CD4-positive, alpha-beta T cell treated with Interleukin-10 for 1 hour (primary cell): ENCODE data around the gene ZNF292.
"Not testable (repeated sequence)": the region's sequence is repeated elsewhere in the genome, so short reads cannot be mapped to it uniquely, and the experiment has no call there.

Experiments
- DNase-seq: peaks from one replicate; pipeline ENCODE4 v3.0.0-alpha.2; 2020

Gene ZNF292

DNA sequence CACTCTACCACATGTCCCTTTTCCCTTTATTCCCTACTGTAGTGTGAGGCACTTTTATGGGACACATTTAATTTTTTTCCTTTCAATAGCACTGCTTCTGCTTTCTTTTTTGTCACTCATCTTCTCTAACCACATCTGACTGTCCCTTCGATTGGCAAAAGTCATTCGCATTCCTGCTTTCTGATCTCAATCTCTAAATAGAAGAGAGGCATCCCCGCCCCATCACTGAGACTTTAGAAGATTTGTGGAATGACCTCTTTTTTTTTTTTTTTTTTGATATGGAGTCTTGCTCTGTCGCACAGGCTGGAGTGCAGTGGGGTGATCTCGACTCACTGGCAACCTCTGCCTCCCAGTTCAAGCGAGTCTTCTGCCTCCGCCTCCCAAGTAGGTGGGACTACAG, 9.1 kb downstream of the ZNF292 start:
- no peak for DNase-seq

- DNase-seq: no peak
These were observed 9.8 kb downstream of the ZNF292 start for GRCh38 chr6:87165185-87165584.

- DNase-seq: no peak
These were observed 16.7 kb downstream of the ZNF292 start for GRCh38 chr6:87171938-87172633.

DNA sequence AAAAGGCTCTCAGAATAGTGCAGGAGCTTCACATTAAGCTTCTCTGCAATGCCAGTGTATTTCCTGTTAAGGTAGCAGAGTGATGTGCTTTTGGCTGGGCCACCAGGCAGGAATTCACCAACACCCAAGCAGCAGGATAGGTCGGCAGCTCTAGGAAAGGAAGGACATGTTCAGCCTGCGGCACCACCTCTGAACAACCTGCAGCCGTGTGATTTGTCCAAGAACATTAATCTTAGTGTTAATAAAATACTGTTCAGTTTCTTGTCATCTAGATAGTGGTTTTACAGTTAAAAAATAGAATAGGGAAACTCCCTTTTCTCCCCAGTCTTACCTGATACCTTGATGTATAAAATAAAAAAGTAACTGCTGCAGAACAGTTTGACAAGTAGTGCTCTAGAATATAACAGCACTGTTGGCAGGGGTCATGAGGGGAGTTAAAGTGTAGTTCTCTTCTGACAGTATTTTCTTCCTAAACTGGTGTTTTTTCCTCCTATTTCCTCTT, 18.8 kb downstream of the ZNF292 start:
- DNase-seq: peak; percentile 14

DNA sequence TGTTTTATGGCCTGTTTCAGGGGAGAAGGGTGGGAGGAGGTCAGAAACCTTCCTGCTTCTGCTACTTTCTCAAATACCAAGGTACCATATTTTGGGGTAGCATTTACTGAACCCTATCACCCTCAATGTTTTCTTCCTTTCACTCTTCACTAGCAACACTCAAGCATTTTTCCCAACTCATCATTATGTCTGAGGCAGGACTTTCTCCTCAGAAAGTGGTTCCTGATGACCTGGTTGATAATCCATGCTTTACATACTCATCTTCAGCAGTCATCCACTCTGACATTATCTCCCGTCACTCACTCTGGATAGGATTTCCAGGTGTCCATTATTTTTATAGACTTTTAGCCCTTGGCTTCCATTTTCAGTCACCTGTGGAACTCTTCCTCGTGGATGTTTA, 21.1 kb downstream of the ZNF292 start:
- DNase-seq: no peak

DNA sequence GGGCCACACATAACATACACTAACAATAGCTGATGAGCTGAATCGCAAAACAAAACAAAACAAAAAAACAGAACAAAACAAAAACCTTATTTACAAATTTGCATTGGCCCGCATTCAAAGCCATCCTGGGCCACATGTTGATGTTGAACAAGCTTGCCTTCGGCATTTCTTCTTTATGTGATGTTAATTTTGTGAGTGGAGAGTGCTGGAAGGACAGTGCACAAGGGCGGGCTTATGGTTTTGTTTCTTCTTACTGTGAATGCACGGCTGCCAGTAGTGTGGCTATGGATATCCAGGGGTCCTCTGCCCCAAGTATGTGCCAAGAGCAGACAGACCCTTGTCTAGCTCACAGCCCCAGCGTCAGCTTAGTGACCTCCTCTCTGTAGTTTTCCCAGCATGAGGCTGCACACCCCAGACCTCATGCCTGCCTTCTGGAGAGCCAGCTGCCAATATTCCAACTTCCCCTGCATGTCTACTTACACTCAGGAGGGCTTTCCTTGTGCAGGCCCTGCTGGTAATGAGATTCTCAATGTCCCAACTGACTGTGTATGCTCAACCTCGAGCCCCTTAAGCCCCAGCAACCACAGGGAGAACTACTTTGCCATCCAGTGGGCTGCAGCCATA, 24.9 kb downstream of the ZNF292 start:
- DNase-seq: no peak

DNA sequence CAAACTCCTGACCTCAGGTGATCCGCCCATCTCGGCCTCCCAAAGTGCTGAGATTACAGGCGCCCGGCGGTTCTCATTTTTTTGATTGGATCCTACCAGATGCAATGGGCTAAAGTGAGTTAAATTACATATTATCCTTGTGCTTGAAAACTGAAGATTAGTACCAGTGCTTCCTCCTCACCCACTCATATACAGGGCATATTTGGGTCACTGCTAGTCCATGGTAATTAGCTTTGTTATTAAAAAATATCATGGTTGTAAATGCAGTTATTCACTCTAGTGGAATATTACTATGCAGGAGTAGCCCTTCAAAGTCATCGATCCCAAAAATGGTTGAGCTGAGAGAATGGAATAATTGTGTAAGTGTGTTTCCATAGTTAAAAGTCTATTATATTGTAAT, 26.5 kb downstream of the ZNF292 start:
- no peak for DNase-seq

GRCh38 chr6:87182321-87182720, 27.0 kb downstream of the ZNF292 start:
- DNase-seq: no peak

- DNase-seq: no peak
These were observed 27.6 kb downstream of the ZNF292 start for GRCh38 chr6:87182940-87183339.

DNA sequence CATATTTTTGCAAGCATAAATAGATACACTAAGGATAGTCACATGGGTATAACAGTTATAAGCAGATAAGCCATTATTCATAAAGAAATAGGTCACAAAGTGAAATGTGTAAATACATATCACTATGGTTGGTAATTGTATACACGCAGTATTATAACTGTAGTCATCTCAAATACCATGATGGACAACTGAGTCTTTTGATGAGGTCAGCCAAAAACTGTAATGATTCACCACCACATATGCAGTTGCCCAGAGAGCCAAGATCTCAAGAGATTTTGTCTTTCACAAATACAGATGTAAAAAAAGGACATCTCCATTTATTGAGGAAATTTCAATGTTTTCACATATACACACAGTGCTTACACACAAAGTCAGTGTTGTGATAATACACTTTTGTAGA, 28.3 kb downstream of the ZNF292 start:
- DNase-seq: no peak

- no peak for DNase-seq
These were observed 29.4 kb downstream of the ZNF292 start for GRCh38 chr6:87184762-87185250.

DNA sequence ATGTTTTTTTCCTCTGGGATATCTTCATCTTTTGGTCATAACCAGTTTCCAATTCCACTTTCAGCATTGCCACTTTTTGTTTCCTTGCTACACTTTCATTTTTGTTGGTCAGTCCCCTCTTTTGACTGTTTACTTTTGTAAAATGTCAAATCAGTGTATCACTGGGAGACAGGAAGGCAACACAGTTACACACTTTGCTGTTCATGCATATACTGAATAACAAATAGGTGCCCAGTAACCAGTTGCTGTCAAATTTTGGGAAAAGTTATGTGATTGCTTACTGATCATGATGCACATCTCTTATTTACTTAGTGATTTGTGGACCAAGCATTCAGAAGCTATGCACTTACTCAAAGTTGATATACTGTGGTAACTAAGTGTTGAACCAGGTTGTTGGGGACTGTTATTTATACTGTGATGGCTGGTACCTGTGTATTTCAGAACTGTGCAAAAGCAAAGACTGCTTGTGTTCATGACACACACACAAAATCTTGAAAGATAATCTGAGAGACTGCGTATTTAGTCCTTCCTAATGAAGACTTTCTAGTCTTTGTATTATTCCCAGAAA, 41.0 kb downstream of the ZNF292 start:
- DNase-seq: no peak

- no peak for DNase-seq
These were observed 42.2 kb downstream of the ZNF292 start for GRCh38 chr6:87197547-87197946.

DNA sequence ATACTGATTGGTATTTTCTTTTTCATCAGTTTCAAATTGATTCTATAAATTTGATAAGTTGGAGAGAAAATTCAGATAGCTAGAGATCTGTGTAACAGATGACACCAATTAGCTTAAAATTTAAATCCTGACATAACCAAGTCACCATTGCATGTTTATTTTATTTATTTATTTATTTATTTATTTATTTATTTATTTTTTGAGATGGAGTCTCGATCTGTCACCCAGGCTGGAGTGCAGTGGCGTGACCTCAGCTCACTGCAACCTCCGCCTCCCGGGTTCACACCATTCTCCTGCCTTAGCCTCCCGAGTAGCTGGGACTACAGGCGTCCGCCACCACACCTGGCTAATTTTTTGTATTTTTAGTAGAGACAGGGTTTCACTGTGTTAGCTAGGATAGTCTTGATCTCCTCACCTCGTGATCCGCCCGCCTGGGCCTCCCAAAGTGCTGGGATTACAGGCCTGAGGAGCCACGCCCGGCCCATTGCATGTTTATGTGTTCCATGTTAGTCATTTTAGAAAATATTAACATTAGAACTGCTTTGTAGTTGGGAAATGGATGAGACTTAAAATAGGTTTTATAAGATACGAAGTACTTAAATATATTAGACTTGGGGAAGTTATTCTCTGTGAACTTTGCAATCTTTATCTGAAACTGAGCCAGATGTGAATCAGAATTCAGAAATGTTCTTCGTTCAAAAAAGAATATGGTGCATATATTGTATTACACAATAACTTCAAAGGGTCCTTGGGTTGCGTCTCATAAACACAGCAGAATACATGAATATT, 42.9 kb downstream of the ZNF292 start:
- DNase-seq: not testable (repeated sequence)

DNA sequence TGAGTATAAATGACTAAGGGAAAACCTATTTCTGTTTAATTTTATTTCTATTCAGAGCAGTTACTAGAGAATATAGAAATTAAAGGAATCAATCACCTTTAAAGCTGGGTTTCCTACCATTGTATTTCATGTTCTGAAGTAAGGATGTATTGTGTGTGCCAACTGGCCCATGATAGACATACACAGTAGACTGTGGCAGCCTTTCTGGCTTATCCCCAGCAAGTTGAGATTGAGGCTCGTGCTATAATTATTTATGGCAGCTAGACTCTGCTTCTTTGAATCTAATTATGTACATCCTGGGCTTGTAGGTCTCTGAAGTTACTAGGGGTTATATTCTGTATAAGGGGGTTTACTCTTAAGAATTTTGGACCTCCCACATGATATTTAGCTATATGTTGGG, 44.4 kb downstream of the ZNF292 start:
- DNase-seq: no peak

- DNase-seq: no peak
These were observed 45.3 kb downstream of the ZNF292 start for GRCh38 chr6:87200469-87201175.

GRCh38 chr6:87203448-87204023, 48.2 kb downstream of the ZNF292 start:
- no peak for DNase-seq

DNA sequence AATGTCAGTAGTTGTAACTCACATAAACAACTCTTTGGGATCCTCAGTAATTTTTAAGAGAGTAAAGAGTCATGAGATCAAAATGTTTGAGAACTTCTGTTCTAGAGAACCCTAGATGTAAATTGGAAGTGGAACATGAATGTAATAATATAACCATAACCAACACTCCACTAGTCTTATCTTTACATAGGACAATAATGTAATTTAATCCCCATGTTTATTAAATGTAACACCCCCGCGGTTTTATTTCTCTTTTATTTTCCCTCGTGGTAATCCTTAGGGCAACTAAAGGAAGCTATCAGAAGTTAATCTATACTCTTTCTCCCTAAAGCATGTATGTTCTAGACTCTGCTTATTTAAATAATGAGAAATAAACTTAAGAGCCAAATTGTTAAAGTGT, 54.4 kb downstream of the ZNF292 start:
- DNase-seq: no peak

- DNase-seq: no peak
These were observed 55.6 kb downstream of the ZNF292 start for GRCh38 chr6:87210979-87211378.

- no peak for DNase-seq
These were observed 57.2 kb downstream of the ZNF292 start for GRCh38 chr6:87212596-87212995.

GRCh38 chr6:87213364-87213763, 58.0 kb downstream of the ZNF292 start:
- DNase-seq: no peak

- DNase-seq: no peak
These were observed 59.5 kb downstream of the ZNF292 start for GRCh38 chr6:87214831-87215230.
